HUES64 (cell line): ENCODE results near the gene CEP89.
"Not testable (repeated sequence)": the region's sequence is repeated elsewhere in the genome, so short reads cannot be mapped to it uniquely, and the experiment has no call there.

Experiments
- H3K27ac ChIP-seq: 2 replicates; pipeline ENCODE4 v1.7.0; 2013; ENCODE audit warnings: low read depth, low read length, inconsistent platforms
- H3K27me3 ChIP-seq: 2 replicates; pipeline ENCODE4 v1.6.1; 2013; ENCODE audit warnings: mild to moderate bottlenecking, low read length; ENCODE audit not compliant: insufficient read depth
- H3K36me3 ChIP-seq: 2 replicates; pipeline ENCODE4 v1.6.1; 2013; ENCODE audit warnings: mild to moderate bottlenecking, low read length; ENCODE audit not compliant: insufficient read depth
- H3K4me1 ChIP-seq: 2 replicates; pipeline ENCODE4 v1.6.1; 2013; ENCODE audit warnings: mild to moderate bottlenecking, low read length, moderate library complexity; ENCODE audit not compliant: insufficient read depth
- H3K4me3 ChIP-seq: 2 replicates; pipeline ENCODE4 v1.5.1; 2013; ENCODE audit warnings: mild to moderate bottlenecking, low read length, moderate library complexity
- H3K9ac ChIP-seq: 2 replicates; pipeline ENCODE4 v1.6.1; 2013; ENCODE audit warnings: mild to moderate bottlenecking, low read depth, low read length
- H3K9me3 ChIP-seq: 2 replicates; pipeline ENCODE4 v1.6.1; 2013; ENCODE audit warnings: low read depth, low read length; ENCODE audit not compliant: insufficient read depth
- WGBS: fragments of 150-250, 120-280 bp; methylation state at CpG from one replicate; pipeline ENCODE4 v1.1.7; 2013; ENCODE audit warnings: missing lambda C conversion rate; 5-methylcytosine and 5-hydroxymethylcytosine counted together

CEP89 gene

DNA sequence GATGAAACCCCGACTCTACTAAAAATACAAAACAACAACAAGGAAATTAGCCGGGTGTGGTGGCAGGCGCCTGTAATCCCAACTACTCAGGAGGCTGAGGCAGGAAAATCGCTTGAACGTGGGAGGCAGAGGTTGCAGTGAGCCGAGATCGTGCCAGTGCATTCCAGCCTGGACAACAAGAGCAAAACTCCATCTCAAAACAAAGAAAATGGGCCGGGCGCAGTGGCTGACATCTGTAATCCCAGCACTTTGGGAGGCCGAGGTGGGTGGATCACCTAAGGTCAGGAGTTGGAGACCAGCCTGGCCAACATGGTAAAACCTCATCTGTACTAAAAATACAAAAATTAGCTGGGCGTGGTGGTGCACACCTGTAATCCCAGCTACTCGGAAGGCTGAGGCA, 139.7 kb downstream of the CEP89 start:
- not testable (repeated sequence) for H3K9ac ChIP-seq, H3K4me3 ChIP-seq, H3K27ac ChIP-seq, H3K4me1 ChIP-seq, H3K9me3 ChIP-seq, H3K36me3 ChIP-seq, H3K27me3 ChIP-seq
- WGBS, result 96% methylated on average over 12 of the region's 12 CpGs

DNA sequence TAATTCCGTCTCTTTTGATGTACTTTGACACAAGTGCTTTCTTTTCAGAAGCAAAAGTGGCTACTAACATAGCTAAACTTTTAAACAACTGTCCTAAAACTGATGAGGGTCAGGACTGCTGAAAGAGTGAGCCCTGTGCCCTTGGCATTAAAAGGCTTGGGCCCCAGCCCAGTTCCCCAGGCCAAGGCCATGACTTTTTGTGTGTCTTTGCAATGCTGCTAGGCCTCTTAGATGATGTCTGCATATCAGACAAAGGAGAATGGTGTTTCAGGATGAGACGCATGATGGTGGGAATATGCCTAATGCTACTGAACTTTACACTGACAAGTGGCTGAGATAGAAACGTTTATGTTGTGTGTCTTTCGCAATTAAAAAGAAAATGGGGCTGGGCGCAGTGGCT, 140.1 kb downstream of the CEP89 start:
- Histone ChIP-seq H3K9me3 (no peaks in the 10 kb centered on the region), H3K36me3 (no peaks in the 10 kb centered on the region), H3K4me1 (peaks cover 5% of the 10 kb centered on the region), H3K27me3 (no peaks in the 10 kb centered on the region), H3K9ac (no peak overlapping the region), H3K4me3 (no peak overlapping the region), H3K27ac (no peak overlapping the region)
- WGBS, result 97% methylated on average over 5 of the region's 5 CpGs

DNA sequence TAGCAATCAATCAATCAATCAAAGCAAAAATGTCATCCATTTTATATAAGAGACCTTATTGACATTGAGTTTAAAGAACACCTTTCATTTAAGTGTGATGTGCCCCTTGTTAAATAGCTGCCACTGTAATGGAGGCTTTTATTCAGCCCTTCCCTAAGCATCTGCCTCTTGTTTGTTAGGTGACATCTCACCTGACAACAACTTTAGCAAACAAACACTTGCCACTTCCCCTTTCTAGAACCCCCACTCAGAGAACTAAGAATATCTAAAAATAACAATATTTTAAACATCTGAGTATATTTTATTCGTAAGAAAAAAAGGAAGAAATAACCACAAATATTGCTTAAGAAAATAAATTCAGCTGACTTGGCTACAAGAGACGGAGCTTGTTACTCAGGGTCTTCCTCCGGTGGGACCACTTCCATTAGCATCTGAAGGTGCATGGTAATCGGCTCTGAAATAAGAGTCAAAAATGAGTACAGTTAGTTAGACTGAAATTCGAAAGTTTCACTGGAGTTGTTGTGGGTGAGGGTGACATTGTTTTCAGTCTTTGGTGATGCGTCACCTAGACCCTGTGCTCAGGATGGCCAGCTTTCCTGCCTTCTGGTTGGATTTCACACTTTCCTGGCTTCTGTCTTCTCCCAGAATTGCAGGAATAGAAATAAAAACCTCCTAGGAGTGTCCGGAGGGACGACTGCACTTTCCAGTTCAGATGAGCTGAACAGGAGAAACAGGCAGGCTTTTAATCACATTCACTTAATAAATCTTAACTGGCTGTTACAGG, 141.3 kb downstream of the CEP89 start:
- Histone ChIP-seq H3K4me3 (no peak overlapping the region), H3K36me3 (no peaks in the 10 kb centered on the region), H3K9me3 (no peaks in the 10 kb centered on the region), H3K9ac (no peak overlapping the region), H3K27me3 (no peaks in the 10 kb centered on the region), H3K27ac (no peak overlapping the region), H3K4me1 (peaks cover 5% of the 10 kb centered on the region)
- WGBS, result 93% methylated on average over 7 of the region's 8 CpGs

DNA sequence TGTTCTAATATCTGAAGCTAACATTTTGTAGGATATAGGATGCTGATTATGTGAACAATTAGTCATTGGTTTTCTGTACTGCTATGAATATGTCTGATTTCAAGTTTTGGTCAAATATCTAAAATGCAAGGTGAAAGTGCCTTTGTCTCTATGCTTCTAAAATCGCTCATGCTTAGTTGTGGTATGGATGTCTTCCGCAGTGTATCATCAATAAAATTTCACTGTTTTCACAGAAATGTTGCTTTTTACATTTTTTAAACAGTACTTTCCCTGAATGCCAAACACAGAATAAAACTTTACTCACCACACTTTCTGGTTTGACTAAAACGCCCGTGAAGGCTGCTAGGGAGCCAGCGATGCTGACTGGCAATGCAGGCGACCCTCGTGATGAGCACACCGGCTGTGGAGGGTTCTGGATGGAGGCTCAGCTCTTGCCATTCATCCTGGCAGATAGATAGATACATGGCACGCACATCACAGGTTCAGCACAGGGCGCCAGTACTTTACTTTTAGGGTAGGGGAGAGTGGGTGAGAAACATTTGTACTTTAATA, 142.3 kb downstream of the CEP89 start:
- Histone ChIP-seq H3K4me1 (peaks cover 11% of the 10 kb centered on the region), H3K27ac (no peak overlapping the region), H3K27me3 (no peaks in the 10 kb centered on the region), H3K9ac (no peak overlapping the region), H3K36me3 (no peaks in the 10 kb centered on the region), H3K4me3 (no peak overlapping the region), H3K9me3 (no peaks in the 10 kb centered on the region)
- WGBS, result 95% methylated on average over 9 of the region's 10 CpGs

DNA sequence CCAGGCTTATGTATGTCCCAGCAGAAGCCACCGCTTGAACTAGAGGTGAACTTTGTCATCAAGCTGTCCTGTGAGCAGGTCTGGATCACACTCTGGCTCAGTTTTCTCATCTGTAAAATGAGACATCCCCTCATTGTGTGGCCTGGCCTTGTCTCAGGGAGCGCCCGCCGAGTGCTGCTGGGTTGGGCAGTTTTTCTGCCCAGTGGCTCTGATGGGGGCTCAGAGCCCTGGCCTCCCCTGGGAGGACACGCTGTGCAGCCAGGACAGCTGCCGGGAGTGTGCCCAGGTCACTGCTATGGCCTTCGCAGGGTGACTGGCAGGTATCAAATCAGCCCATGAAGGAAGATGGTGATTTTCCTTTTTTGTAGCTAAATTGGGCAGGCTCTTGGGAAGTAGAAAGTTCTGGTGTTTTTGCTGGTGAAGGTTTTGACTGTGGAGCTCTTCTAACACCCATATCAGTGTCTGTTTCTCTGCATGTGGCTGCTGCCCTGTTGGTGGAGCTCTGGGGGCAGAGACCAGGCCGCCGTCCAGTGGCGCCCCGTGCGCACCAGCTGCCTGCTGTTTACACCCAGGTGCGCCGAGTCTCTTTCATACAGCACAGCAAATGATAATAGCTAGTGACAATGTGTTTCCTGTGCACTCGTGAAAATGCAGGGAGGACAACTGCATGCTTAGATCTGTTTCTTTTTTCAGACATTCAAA, 143.0 kb downstream of the CEP89 start:
- no peaks in the 10 kb centered on the region for H3K27me3 ChIP-seq
- no peak overlapping the region for H3K27ac ChIP-seq
- no peak overlapping the region for H3K9ac ChIP-seq
- H3K36me3 ChIP-seq, result no peaks in the 10 kb centered on the region
- no peak overlapping the region for H3K4me3 ChIP-seq
- H3K4me1 ChIP-seq, result peaks cover 11% of the 10 kb centered on the region
- no peaks in the 10 kb centered on the region for H3K9me3 ChIP-seq
- WGBS, result 91% methylated on average over 15 of the region's 15 CpGs

DNA sequence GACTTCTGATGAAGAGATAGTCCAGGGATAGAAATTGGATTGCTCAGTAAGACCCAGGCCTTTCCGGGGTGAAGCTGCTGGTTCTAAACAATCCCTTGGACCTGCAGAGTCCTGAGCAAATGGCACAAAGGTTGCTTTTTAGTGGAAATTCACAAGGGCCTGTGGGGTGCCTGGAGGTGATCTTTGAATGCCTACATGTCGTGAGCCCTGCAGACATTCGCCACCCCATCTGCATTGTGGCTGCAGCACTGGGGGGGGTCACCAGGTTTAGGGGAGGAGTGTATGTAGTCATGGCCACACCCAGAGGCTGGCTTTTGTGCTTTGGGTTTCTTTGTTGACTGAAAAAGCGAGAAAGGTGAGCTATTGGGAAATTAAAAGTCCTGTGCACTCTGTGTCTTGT, 143.6 kb downstream of the CEP89 start:
- no peaks in the 10 kb centered on the region for H3K9me3 ChIP-seq
- H3K36me3 ChIP-seq, result no peaks in the 10 kb centered on the region
- no peaks in the 10 kb centered on the region for H3K27me3 ChIP-seq
- 56% methylated on average over 4 of the region's 4 CpGs for WGBS
- no peak overlapping the region for H3K4me3 ChIP-seq
- no peak overlapping the region for H3K9ac ChIP-seq
- H3K4me1 ChIP-seq, result peaks cover 11% of the 10 kb centered on the region
- no peak overlapping the region for H3K27ac ChIP-seq
